GM12878 (cell line): ENCODE results near the gene HMOX2. TPM values are rescaled to one million over a fixed set of nuclear protein-coding genes. Genes with fewer than 3 reads are reported as not detected.

Experiments
- ATAC-seq: fragments of 200-7000 bp; cut with Tn5 transposase; 3 replicates; pipeline ENCODE4 v1.9.1; 2020; ENCODE audit warnings: mild to moderate bottlenecking, moderate library complexity
- BruUV-seq: library from RNA; stranded (reverse); fragments of 400-500 nt; replicated peaks from 2 replicates; lab custom pipeline; 2021; lab: Mats Ljungman, UMichigan
- CTCF ChIA-PET: fragments of 300-600 bp; sonication (Branson Sonifier 250); formaldehyde crosslinking; extraction: SDS; loops from one replicate; lab custom pipeline; 2021; ENCODE audit warnings: inconsistent platforms; lab: Yijun Ruan, JAX
- POLR2A ChIA-PET: fragments of 350-600 bp; formaldehyde crosslinking; extraction: SDS; loops from one replicate; lab custom pipeline; 2021; ENCODE audit warnings: inconsistent platforms; lab: Charles Lee
- RAD21 ChIA-PET: fragments of 300-600 bp; sonication (Branson Sonifier 250); formaldehyde crosslinking; loops from one replicate; lab custom pipeline; 2023; ENCODE audit warnings: antibody characterized with exemption; ENCODE audit not compliant: unreplicated experiment; lab: Charles Lee
- SMC1A ChIA-PET: fragments of 300-600 bp; sonication (Branson Sonifier 250); formaldehyde crosslinking; loops from one replicate; lab custom pipeline; 2023; ENCODE audit not compliant: unreplicated experiment, uncharacterized antibody; lab: Charles Lee
- DNase-seq: peaks from one replicate; pipeline ENCODE4 v3.0.0-alpha.2; 2011; ENCODE audit warnings: low read depth, low spot score
- FAIRE-seq: peaks from 3 replicates; lab custom pipeline; 2011; peaks lifted over from hg19 to GRCh38; lab: Jason Lieb, UNC
- H2AFZ ChIP-seq: 2 replicates; pipeline ENCODE4 v1.6.0; 2011; ENCODE audit warnings: low read depth, low read length, control low read depth; ENCODE audit not compliant: control insufficient read depth
- H3K27ac ChIP-seq: 2 replicates; pipeline ENCODE4 v1.5.1; 2011; ENCODE audit warnings: control low read depth; ENCODE audit not compliant: control insufficient read depth, insufficient read depth
- H3K27me3 ChIP-seq, 2 experiments: replicated peaks in 1 of 2; 2 replicates each; pipeline versions ENCODE4 v1.6.0 to v1.6.1; 2011; ENCODE audit warnings: low read length in 1 of 2; ENCODE audit not compliant: control insufficient read depth in 2 of 2, insufficient read depth in 2 of 2
- H3K36me3 ChIP-seq, 2 experiments: 2 replicates each; pipeline ENCODE4 v1.5.1; 2011; ENCODE audit warnings: low read length in 1 of 2; ENCODE audit not compliant: control insufficient read depth in 2 of 2, insufficient read depth in 2 of 2
- H3K4me1 ChIP-seq: 2 replicates; pipeline ENCODE4 v1.6.1; 2011; ENCODE audit warnings: mild to moderate bottlenecking, low read length, moderate library complexity, mixed read lengths; ENCODE audit not compliant: control insufficient read depth, insufficient read depth
- H3K4me2 ChIP-seq: 2 replicates; pipeline ENCODE4 v1.6.0; 2011; ENCODE audit warnings: control low read depth; ENCODE audit not compliant: control insufficient read depth, insufficient read depth
- H3K4me3 ChIP-seq: fragments of 200-600 bp; sonication (generic); 2 replicates; pipeline ENCODE4 v1.5.1; 2016
- H3K79me2 ChIP-seq: 2 replicates; pipeline ENCODE4 v1.6.0; 2011; ENCODE audit warnings: low read length; ENCODE audit not compliant: control insufficient read depth, insufficient read depth
- H3K9ac ChIP-seq: 2 replicates; pipeline ENCODE4 v1.8.0; 2011; ENCODE audit warnings: low read length, control low read depth, mixed read lengths; ENCODE audit not compliant: control insufficient read depth, insufficient read depth
- H3K9me3 ChIP-seq: replicated peaks from 3 replicates; pipeline ENCODE4 v1.5.1; 2011; ENCODE audit warnings: mild to moderate bottlenecking, low read length; ENCODE audit not compliant: control insufficient read depth, insufficient read depth
- H4K20me1 ChIP-seq: 2 replicates; pipeline ENCODE4 v1.6.0; 2011; ENCODE audit not compliant: control insufficient read depth, insufficient read depth
- CBX3 ChIP-seq: fragments of 200-600 bp; sonication (generic); IDR thresholded peaks from 2 replicates; pipeline ENCODE4 v1.6.1; 2016; ENCODE audit warnings: low read depth, borderline replicate concordance
- EED ChIP-seq: sonication (generic); IDR thresholded peaks from 2 replicates; pipeline ENCODE4 v1.6.1; 2016; ENCODE audit warnings: antibody characterized with exemption, low read depth
- EZH2 ChIP-seq: IDR thresholded peaks from 2 replicates; pipeline ENCODE4 v1.6.1; 2012; ENCODE audit warnings: low read depth, mild to moderate bottlenecking, control low read depth, inconsistent platforms, low read length, borderline replicate concordance; ENCODE audit not compliant: control insufficient read depth
- HDGF ChIP-seq: fragments of 450-650 bp; IDR thresholded peaks from 2 replicates; pipeline ENCODE4 v1.6.1; 2016; ENCODE audit warnings: antibody characterized with exemption
- POU2F2 ChIP-seq: IDR thresholded peaks from 3 replicates; pipeline ENCODE4 v1.6.1; 2011; ENCODE audit warnings: low read depth, mild to moderate bottlenecking, low read length, borderline replicate concordance
- SRF ChIP-seq, 2 experiments: IDR thresholded peaks; 2 replicates each; pipeline ENCODE4 v1.6.1; 2011; ENCODE audit warnings: low read depth in 2 of 2, low read length in 2 of 2, mild to moderate bottlenecking in 1 of 2, moderate library complexity in 1 of 2
- TAF1 ChIP-seq: IDR thresholded peaks from 2 replicates; pipeline ENCODE4 v1.6.1; 2011; ENCODE audit warnings: mild to moderate bottlenecking, low read depth, low read length, borderline replicate concordance
- TBL1XR1 ChIP-seq: IDR thresholded peaks from 2 replicates; pipeline ENCODE4 v1.6.1; 2012; ENCODE audit warnings: low read depth, low read length, improper control_type of control experiment
- ZNF384 ChIP-seq: IDR thresholded peaks from 2 replicates; pipeline ENCODE4 v1.6.1; 2012; ENCODE audit warnings: low read depth, mild to moderate bottlenecking, low read length, improper control_type of control experiment, borderline replicate concordance
- WGBS: methylation state at CpG from one replicate; pipeline ENCODE4 v1.1.6; 2016; ENCODE audit warnings: low lambda C conversion rate; ENCODE audit not compliant: insufficient replicate concordance, insufficient coverage; ENCODE audit errors: missing lambda C conversion rate; 5-methylcytosine and 5-hydroxymethylcytosine counted together
- in situ Hi-C: fragments of 300-500 bp; cut with MboI; formaldehyde crosslinking; loops from 9 replicates; pipeline ENCODE4 v1.14.3; 2018; ENCODE audit warnings: mixed read lengths
- intact Hi-C: fragments of 100-400 bp; cut with micrococcal nuclease; formaldehyde crosslinking; loops from one replicate; pipeline ENCODE4 v1.14.2; 2022; ENCODE audit not compliant: unreplicated experiment
- polyA plus RNA-seq, 11 experiments: library from polyadenylated mRNA; depleted of rRNA in 4 of 11; unstranded in 6 of 11; stranded (reverse) in 5 of 11; fragments of >200 nt; fragmentation: Nextera tagmentation in 4 of 11; fragmentation: Illumina TruSeq in 1 of 11; extraction: Ambion mirVana in 4 of 11; extraction: Trizol in 1 of 11; gene quantifications; 1 replicate in 1 of 11; 2 replicates in 10 of 11; pipeline versions ENCODE4 v1.2.1 to v1.2.3, GENCODE V29; 2011 to 2016; ENCODE audit warnings: inconsistent platforms in 2 of 11, missing spikeins in 2 of 11, low read depth in 1 of 11
- total RNA-seq, 4 experiments: library from RNA; depleted of rRNA in 3 of 4; stranded (reverse); fragments of >200 nt in 3 of 4; fragmentation: Illumina TruSeq in 1 of 4; extraction: Trizol in 1 of 4; gene quantifications; 2 replicates each; pipeline versions ENCODE4 v1.2.1 to v1.2.3, GENCODE V29; 2013 to 2021
- TF ChIP-seq, protein P1 (sequence below): fragments of 450-650 bp; IDR thresholded peaks from 2 replicates; pipeline ENCODE4 v1.6.1; 2017; ENCODE audit warnings: antibody characterized with exemption, mild to moderate bottlenecking, moderate library complexity

The HMOX2 gene
- total and polyA plus RNA-seq, 10 of the 15 experiments (the other 5 are each of a cell fraction or from before 2014, with no cell fraction given) = 26.4 to 111 (median 57.8) TPM

DNA sequence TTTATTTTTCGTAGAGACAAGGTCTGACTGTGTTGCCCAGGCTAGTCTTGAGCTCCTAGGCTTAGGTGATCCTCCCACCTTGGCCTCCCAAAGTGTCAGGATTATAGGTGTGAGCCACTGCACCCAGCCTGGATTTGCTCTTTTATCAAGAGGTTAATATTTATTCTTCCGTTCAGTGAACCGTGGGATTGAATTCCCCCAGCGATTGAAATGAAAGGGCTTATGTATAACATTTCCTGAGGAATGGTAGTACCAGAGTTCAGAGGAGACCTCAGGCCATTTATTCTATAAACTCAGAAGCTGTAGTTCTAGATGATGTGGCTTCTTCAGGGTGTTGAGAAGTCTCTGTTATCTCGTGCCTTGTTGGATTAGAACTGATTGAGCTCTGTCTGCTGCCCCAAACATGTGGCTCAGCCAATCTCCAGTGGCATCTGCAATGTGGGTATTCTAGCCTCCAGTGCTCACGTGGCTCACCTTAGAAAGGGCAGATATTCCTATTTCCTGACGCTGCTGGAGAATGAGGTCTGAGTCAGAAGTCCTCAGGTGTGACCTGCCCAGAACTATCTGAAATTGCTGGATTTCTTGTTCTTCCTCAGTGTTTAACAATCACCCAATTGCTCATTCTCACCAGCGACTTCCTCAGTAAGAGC, 22.5 kb downstream of the HMOX2 start:
- CTCF ChIA-PET = interaction anchor here (0.6 to 3.2 kb wide), 2 partner anchors 87 to 96 kb away, joined by 4 to 16 read pairs; no protein-coding TSS in a partner anchor
- in situ Hi-C loops = no loop called here
- TF ChIP-seq POU2F2 (no peak), CBX3 (no peak), EZH2 (no peak), HDGF (no peak)
- ATAC-seq (no peak), FAIRE-seq (no peak), DNase-seq (no peak)
- RAD21 ChIA-PET = no interaction called here
- BruUV-seq = no TSS peak
- Histone ChIP-seq H3K9ac (no peak overlapping the region), H3K4me3 (no peak overlapping the region), H3K79me2 (no peaks in the 10 kb centered on the region; the same call in 1 of the 2 replicates), H3K9me3 (no peaks in the 10 kb centered on the region), H3K4me1 (no peaks in the 10 kb centered on the region), H3K4me2 (no peak overlapping the region), H2AFZ (no peak overlapping the region), H3K27me3 (no peaks in the 10 kb centered on the region), H3K27ac (no peak overlapping the region), H3K36me3 (no peaks in the 10 kb centered on the region; a peak in 2 of 4 replicates), H4K20me1 (no peaks in the 10 kb centered on the region; the same call in 1 of the 2 replicates)
- SMC1A ChIA-PET = interaction anchor here (3.7 kb wide), 1 partner anchor 8 kb away, joined by 12 read pairs; no protein-coding TSS in a partner anchor
- POLR2A ChIA-PET = interaction anchor here (0.5 to 1.0 kb wide), 2 partner anchors 11 to 20 kb away, joined by 4 to 5 read pairs; no protein-coding TSS in a partner anchor
- 67% methylated on average over 8 of the region's 8 CpGs for WGBS
- intact Hi-C loops = no loop called here

DNA sequence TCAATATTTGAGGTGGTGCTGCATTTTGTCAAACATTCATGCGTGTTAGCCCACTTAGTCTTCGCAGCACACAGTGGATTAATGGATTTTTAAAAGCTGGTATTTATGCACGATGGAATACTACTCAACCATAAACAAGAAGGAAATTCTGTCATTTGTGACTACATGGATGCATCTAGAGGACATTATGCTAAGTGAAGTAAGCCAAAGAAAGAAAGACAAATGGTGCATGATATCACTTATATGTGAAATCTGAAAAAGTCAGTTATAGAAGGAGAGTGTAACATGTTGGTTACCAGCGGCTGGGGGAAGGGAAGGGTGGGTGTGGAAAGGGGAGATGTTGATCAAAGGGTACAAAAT, 23.0 kb downstream of the HMOX2 start:
- H3K4me3 ChIP-seq = no peak overlapping the region
- H4K20me1 ChIP-seq = no peaks in the 10 kb centered on the region; the same call in 1 of the 2 replicates
- H3K27ac ChIP-seq = no peak overlapping the region
- 91% methylated on average over 4 of the region's 4 CpGs for WGBS
- no peaks in the 10 kb centered on the region; a peak in 2 of 4 replicates for H3K36me3 ChIP-seq
- H3K4me2 ChIP-seq = no peak overlapping the region
- ChIA-PET RAD21 (no interaction called here), POLR2A (interaction anchor here (0.5 to 1.0 kb wide), 2 partner anchors 11 to 20 kb away, joined by 4 to 5 read pairs; no protein-coding TSS in a partner anchor), CTCF (interaction anchor here (1.2 to 3.2 kb wide), 2 partner anchors 87 to 125 kb away, joined by 3 to 16 read pairs; partner anchors contain the start of gene MGRN1), SMC1A (interaction anchor here (3.7 kb wide), 1 partner anchor 9 kb away, joined by 12 read pairs; no protein-coding TSS in a partner anchor)
- no TSS peak for BruUV-seq
- DNase-seq (no peak), FAIRE-seq (no peak), ATAC-seq (no peak)
- no peak overlapping the region for H3K9ac ChIP-seq
- no peaks in the 10 kb centered on the region; the same call in 1 of the 2 replicates for H3K4me1 ChIP-seq
- peaks cover 2% of the 10 kb centered on the region for H3K79me2 ChIP-seq
- in situ Hi-C loops (no loop called here), intact Hi-C loops (no loop called here)
- TF ChIP-seq EED (no peak), TBL1XR1 (no peak), SRF (IDR thresholded peaks at IDR 0.05; ENCODE audit: low read depth in 2 of 2, low read length in 2 of 2) (no peak), TAF1 (no peak), ZNF384 (no peak)
- TF ChIP-seq, protein P1, sequence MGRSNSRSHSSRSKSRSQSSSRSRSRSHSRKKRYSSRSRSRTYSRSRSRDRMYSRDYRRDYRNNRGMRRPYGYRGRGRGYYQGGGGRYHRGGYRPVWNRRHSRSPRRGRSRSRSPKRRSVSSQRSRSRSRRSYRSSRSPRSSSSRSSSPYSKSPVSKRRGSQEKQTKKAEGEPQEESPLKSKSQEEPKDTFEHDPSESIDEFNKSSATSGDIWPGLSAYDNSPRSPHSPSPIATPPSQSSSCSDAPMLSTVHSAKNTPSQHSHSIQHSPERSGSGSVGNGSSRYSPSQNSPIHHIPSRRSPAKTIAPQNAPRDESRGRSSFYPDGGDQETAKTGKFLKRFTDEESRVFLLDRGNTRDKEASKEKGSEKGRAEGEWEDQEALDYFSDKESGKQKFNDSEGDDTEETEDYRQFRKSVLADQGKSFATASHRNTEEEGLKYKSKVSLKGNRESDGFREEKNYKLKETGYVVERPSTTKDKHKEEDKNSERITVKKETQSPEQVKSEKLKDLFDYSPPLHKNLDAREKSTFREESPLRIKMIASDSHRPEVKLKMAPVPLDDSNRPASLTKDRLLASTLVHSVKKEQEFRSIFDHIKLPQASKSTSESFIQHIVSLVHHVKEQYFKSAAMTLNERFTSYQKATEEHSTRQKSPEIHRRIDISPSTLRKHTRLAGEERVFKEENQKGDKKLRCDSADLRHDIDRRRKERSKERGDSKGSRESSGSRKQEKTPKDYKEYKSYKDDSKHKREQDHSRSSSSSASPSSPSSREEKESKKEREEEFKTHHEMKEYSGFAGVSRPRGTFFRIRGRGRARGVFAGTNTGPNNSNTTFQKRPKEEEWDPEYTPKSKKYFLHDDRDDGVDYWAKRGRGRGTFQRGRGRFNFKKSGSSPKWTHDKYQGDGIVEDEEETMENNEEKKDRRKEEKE = no peak
- H3K9me3 ChIP-seq = no peaks in the 10 kb centered on the region
- H2AFZ ChIP-seq = no peak overlapping the region
- no peaks in the 10 kb centered on the region for H3K27me3 ChIP-seq
